GM21717 (cell line): Measurements from ENCODE around the gene TSLP.

ENCODE experiments used
- ATAC-seq: cut with Tn5 transposase; IDR thresholded peaks from one replicate; pipeline ENCODE4 v1.9.1; 2021; ENCODE audit warnings: mild to moderate bottlenecking, moderate library complexity; ENCODE audit not compliant: unreplicated experiment

Gene TSLP

GRCh38 chr5:111071413-111071812 lies at the start of gene TSLP:
Gene TSLP, plus strand, starts transcription at chr5:111071713. Its CDS starts 178 bp downstream, at chr5:111071891.
- ATAC-seq: no peak

- no peak for ATAC-seq
These were observed 49.2 kb upstream of the TSLP start for GRCh38 chr5:111022301-111022700.

GRCh38 chr5:111028865-111029264 lies 42.6 kb upstream of the TSLP start:
- ATAC-seq: no peak

GRCh38 chr5:111043712-111044506 lies 27.6 kb upstream of the TSLP start:
- ATAC-seq: no peak

- no peak for ATAC-seq
These were observed 13.4 kb upstream of the TSLP start for GRCh38 chr5:111058064-111058463.

GRCh38 chr5:111060169-111060568 lies 11.3 kb upstream of the TSLP start:
- ATAC-seq: no peak

- ATAC-seq: no peak
These were observed 9.9 kb upstream of the TSLP start for GRCh38 chr5:111061618-111062017.

GRCh38 chr5:111063709-111064322 lies 7.7 kb upstream of the TSLP start:
- ATAC-seq: peak; percentile 85

- no peak for ATAC-seq
These were observed 5.1 kb upstream of the TSLP start for GRCh38 chr5:111066261-111066938.

GRCh38 chr5:111068213-111068612 lies 3.3 kb upstream of the TSLP start:
- ATAC-seq: no peak

GRCh38 chr5:111069839-111070238 lies 1.7 kb upstream of the TSLP start:
- no peak for ATAC-seq

- no peak for ATAC-seq
These were observed 1.0 kb upstream of the TSLP start for GRCh38 chr5:111070272-111071134.

GRCh38 chr5:111072949-111073682 lies 1.6 kb downstream of the TSLP start:
- ATAC-seq: peak; percentile 83

GRCh38 chr5:111074244-111074643 lies 2.7 kb downstream of the TSLP start:
- ATAC-seq: no peak

GRCh38 chr5:111075520-111075919 lies 4.0 kb downstream of the TSLP start:
- no peak for ATAC-seq

- no peak for ATAC-seq
These were observed 4.6 kb downstream of the TSLP start for GRCh38 chr5:111076091-111076490.

GRCh38 chr5:111077678-111078077 lies 6.2 kb downstream of the TSLP start:
- ATAC-seq: no peak

GRCh38 chr5:111079846-111080245 lies 8.3 kb downstream of the TSLP start:
- no peak for ATAC-seq

GRCh38 chr5:111083323-111083722 lies 11.8 kb downstream of the TSLP start:
- no peak for ATAC-seq
